ENCODE results near the gene CSNK1G1.
"Not testable (repeated sequence)": the region's sequence is repeated elsewhere in the genome, so short reads cannot be mapped to it uniquely, and the experiment has no call there.

CSNK1G1 gene

GRCh38 chr15:64287953-64288352 is 68.0 kb downstream of the CSNK1G1 start:
- no peak for DNase-seq (ENCODE audit: low read depth)

- DNase-seq (ENCODE audit: low read depth): no peak
These were observed 69.5 kb downstream of the CSNK1G1 start for GRCh38 chr15:64286473-64286872.

GRCh38 chr15:64285871-64286270 is 70.1 kb downstream of the CSNK1G1 start:
- no peak for DNase-seq (ENCODE audit: low read depth)

DNA sequence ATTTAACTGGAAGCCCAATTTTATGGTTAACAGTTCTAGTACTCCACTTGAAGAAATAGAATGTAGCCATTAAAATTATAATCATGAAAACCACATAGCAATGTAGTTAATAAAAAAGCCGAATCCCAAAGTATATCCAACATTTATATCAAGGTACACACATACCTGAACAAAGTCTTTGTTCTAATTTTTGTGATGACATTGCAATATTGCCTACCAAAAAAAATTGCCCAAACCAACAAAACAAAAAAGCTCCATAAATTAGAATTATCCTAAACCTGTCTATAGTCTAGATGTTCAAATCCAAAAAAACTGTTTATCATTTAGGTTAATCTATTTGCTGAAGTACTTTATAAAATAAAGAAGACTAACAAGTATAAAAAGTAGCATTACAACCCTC is 70.8 kb downstream of the CSNK1G1 start:
- no peak for DNase-seq (ENCODE audit: low read depth)

DNA sequence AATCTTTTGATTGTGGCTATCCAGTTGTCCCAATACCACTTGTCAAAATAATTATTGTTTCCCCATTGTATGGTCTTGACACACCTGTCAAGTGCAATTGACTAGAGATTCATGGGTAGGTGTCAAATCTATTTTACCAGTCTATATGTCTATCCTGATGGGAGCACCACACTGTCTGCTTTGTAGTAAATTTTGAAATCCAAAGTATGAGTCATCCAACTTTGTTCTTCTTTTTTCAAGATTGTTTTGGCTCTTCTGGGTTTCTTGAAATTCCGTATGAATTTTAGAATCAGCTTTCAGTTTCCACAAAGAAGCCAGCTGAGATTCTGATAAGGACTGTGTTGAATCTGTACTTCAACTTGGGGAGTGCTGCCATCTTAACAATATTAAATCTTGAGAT is 71.9 kb downstream of the CSNK1G1 start:
- no peak for DNase-seq (ENCODE audit: low read depth)

GRCh38 chr15:64282701-64283100 is 73.3 kb downstream of the CSNK1G1 start:
- no peak for DNase-seq (ENCODE audit: low read depth)

DNA sequence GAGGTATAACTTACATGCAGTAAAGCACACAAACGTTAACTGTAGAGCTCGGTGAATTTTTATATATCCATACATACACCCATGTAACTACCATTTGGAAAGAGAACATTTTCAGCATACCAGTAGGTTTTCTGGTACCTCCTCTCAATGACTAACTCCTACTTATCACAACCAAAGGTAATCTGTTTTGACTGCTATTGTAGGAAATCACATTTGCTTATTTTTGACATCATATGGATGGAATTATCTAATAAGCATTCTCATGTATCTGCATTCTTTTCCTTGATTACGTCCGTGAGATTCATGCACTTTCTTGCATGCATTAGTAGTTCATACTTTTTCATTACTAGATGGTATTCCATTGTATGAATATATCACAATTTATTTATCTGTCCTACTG is 76.8 kb downstream of the CSNK1G1 start:
- DNase-seq (ENCODE audit: low read depth): no peak

- no peak for DNase-seq (ENCODE audit: low read depth)
These were observed 80.0 kb downstream of the CSNK1G1 start for GRCh38 chr15:64275934-64276333.

DNA sequence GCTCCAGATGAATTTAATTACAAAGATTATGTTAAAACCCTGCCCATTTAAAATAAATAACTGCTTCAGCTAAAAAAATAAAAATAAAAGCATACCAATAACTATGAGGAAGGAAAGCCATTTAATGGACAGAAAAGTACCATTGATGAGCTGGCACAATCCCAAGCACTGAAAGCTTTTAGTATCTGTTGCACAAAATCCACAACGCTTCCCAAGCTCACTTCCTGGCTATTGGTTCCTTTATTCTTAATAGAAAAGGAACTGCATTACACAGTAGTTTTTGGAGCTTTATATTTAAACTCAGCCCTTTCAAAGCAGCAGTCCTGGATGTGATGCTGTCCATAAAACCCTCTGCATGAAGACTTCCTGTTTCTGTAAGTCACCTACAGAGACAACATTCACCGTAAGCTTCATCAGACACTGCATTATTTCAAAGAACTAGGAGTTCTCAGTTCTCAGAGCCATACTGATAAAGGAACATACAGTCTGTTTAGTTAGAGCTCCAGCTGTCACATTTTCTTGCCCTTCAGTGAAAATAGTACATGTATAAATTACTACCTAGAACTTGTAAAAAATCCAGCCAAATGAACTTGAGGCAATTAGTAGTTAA is 81.5 kb downstream of the CSNK1G1 start:
- no peak for DNase-seq (ENCODE audit: low read depth)

GRCh38 chr15:64267331-64267973 is 88.5 kb downstream of the CSNK1G1 start:
- DNase-seq (ENCODE audit: low read depth): no peak

DNA sequence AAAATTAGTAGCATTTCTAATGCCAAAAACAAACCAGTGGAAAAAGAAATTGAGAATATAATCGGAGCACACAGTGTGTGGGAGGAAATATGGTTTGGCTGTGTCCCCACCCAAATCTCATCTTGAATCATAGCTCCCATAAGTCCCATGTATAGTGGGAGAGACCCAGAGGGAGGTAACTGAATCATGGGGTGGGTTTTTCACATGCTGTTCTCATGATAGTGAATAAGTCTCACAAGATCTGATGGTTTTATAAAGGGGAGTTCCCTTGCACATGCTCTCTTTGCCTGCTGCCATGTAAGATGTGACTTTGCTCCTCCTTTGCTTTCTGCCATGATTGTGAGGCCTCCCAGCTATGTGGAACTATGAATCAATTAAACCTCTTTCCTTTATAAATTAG is 90.8 kb downstream of the CSNK1G1 start:
- not testable (repeated sequence) for DNase-seq (ENCODE audit: low read depth)

GRCh38 chr15:64264502-64264901 is 91.5 kb downstream of the CSNK1G1 start:
- DNase-seq (ENCODE audit: low read depth): no peak

- no peak for DNase-seq (ENCODE audit: low read depth)
These were observed 92.4 kb downstream of the CSNK1G1 start for GRCh38 chr15:64263567-64263966.

DNA sequence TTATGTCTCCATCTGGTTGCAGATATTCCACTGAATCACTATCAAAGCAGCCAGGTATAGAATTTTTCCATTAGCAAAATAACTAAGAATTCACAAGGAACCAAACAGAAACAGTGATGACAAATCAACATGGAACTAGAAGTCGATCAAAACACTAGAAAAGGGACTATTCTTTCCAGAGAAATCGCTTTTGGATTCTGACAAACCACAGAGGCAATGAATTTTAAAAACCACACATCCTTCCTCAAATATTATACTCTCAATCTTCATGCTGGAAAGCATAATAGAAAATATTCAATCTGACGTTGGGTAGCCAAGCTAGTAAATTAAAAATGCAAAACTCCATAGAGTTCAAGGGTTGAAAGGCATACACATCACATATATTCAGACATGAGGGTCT is 99.9 kb downstream of the CSNK1G1 start:
- no peak for DNase-seq (ENCODE audit: low read depth)

DNA sequence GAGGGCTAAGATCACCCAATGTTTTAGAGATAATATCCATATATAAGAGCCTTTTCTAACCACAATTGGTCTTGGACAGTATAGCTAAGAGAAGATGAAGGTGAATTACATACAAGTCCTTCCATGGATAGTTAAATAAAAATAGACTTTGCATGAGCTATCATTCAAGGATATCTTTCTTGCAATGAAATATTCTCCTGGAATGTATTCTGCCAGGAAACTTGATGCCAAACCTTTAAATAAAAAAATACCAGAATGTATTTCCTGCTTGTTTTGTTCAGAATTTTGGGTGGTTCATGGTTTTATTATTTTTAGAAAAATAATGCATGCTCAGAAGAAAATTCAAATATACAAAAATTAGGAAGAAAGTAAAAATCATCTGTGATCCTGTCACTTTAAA is 104.3 kb downstream of the CSNK1G1 start:
- no peak for DNase-seq (ENCODE audit: low read depth)

DNA sequence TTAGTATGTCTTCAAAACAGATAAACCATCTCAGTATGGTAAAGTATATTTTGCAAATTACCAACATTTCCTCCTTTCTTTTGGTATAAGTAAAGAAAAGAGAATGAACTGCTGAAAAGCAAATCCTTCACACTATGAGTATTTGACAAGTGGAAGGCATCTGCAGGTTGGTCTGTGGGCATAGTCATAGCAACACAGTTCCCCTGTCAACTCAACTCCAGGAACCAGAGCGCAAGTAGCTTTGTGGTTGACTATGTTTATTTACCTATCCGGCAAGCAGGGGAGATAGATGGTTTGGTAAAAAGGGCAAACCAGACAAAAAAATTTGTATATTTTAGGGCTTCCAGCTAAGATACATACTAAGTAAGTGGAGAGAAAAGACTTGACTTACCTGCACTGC is 104.9 kb downstream of the CSNK1G1 start:
- no peak for DNase-seq (ENCODE audit: low read depth)

- no peak for DNase-seq (ENCODE audit: low read depth)
These were observed 105.9 kb downstream of the CSNK1G1 start for GRCh38 chr15:64249883-64250575.

DNA sequence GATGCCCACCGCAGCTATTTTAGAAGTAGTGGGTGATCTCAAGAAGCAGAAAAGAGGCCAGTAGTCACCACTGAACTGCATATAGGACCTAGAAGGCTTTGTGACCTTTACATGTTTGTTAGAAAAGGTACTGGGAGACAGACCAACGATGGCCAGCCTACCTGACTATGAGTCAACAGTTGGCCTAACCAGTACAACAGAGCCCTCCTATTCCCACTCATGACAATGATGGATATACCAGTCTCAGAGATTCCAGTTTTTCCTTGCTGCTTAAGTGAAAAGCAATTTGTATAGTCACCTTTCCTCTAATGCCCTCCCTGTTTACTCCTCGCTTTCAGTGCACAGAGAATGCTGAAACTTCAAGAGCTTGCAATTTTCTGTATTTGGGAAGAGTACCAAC is 106.6 kb downstream of the CSNK1G1 start:
- DNase-seq (ENCODE audit: low read depth): no peak

GRCh38 chr15:64247906-64248541 is 107.9 kb downstream of the CSNK1G1 start:
- no peak for DNase-seq (ENCODE audit: low read depth)

GRCh38 chr15:64247535-64247905 is 108.5 kb downstream of the CSNK1G1 start:
- DNase-seq (ENCODE audit: low read depth): no peak

DNA sequence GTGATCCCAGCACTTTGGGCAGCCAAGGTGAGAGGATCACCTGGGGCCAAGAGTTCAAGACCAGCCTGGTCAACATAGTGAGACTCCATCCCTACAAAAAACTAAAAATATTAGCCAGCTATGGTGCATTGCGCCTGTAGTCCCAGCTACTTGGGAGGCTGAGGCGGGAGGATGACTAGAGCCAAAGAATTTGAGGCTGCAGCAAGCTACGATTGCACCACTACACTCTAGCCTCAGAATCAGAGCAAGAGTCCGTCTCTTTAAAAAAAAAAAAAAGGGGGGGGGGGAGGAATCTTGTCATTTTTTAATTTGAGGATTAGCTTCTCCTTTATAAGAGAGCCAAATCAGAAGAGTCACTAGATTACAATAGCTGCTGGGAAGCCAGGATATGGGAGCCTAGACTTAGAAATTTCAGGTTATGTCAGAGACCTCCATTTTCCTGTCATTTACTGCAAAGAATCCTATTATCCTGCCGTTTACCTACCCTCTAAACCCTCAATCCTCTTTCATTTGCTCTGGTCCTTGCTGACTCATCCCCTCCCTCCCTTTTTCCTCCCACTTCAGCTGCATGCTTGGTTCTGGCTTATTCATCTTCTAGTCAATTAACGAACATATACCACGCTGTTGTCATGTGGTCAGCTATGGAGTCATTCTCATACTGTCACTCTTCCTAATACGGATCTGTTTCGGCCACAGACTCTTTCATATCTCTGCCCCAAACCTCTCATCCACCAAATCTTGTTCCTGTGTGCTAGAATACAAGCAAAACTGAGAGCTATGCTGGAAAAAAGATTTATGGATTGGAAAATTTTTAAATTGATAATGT is 109.4 kb downstream of the CSNK1G1 start:
- no peak for DNase-seq (ENCODE audit: low read depth)

DNA sequence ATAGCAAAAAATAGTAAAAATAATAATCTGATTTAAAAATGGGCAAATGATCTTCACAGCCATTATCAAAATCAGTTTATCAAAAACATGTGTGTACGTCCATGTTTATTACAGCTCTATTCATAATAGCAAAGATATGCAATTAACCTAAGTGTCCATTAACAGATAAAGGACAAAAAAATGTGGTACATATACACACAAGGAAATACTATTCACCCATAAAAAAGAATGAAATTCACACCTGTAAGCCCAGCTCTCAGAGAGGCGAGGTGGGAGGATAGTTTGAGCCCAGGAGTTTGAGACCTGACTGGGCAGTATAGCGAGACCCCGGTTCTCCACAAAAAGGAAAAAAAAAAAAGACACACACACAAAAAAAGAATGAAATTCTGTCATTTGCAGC is 110.6 kb downstream of the CSNK1G1 start:
- DNase-seq (ENCODE audit: low read depth): no peak
